ENCODE results near the gene USP28.
"Not testable (repeated sequence)": the region's sequence is repeated elsewhere in the genome, so short reads cannot be mapped to it uniquely, and the experiment has no call there.

The USP28 gene

GRCh38 chr11:113773416-113774173 is 101.8 kb downstream of the USP28 start, which contains the start of gene ZW10:
TSS of gene ZW10 (minus strand) at chr11:113773692. CDS start at chr11:113773666, 26 bp downstream.
- peak; percentile 97 for DNase-seq (ENCODE audit: low spot score)

GRCh38 chr11:113773092-113773415 is 102.3 kb downstream of the USP28 start:
- DNase-seq (ENCODE audit: low spot score), result peak; percentile 49

GRCh38 chr11:113771964-113772363 is 103.4 kb downstream of the USP28 start:
- no peak for DNase-seq (ENCODE audit: low spot score)

- DNase-seq (ENCODE audit: low spot score), result no peak
These were observed 110.7 kb downstream of the USP28 start for GRCh38 chr11:113764527-113765219.

- not testable (repeated sequence) for DNase-seq (ENCODE audit: low spot score)
These were observed 112.3 kb downstream of the USP28 start for GRCh38 chr11:113763040-113763439.

- DNase-seq (ENCODE audit: low spot score), result no peak
These were observed 115.1 kb downstream of the USP28 start for GRCh38 chr11:113760241-113760640.

GRCh38 chr11:113752932-113753331 is 122.4 kb downstream of the USP28 start:
- no peak for DNase-seq (ENCODE audit: low spot score)
